SK-N-SH (cell line): ENCODE measurements around the gene ZDHHC7. TPM values are rescaled to one million over a fixed set of nuclear protein-coding genes. Genes with fewer than 3 reads are reported as not detected.

ENCODE experiments used
- CTCF ChIA-PET: fragments of 300-600, 350-600 bp; formaldehyde crosslinking; extraction: SDS; loops from one replicate; lab custom pipeline; 2021; lab: Yijun Ruan, JAX
- POLR2A ChIA-PET: fragments of 350-600 bp; sonication (Branson Sonifier 250); formaldehyde crosslinking; extraction: SDS; loops from one replicate; lab custom pipeline; 2020; ENCODE audit warnings: antibody characterized with exemption, inconsistent platforms; lab: Yijun Ruan, JAX
- DNase-seq: peaks from one replicate; pipeline ENCODE4 v3.0.0; 2012
- H2AFZ ChIP-seq: fragments of 200-600 bp; sonication (generic); 2 replicates; pipeline ENCODE4 v1.8.1; 2016; ENCODE audit warnings: antibody characterized with exemption, mild to moderate bottlenecking, low read depth
- H3F3A ChIP-seq: fragments of 200-600 bp; sonication (generic); replicated peaks from 2 replicates; pipeline ENCODE3; 2016; ENCODE audit warnings: antibody characterized with exemption, mild to moderate bottlenecking; ENCODE audit not compliant: insufficient read depth
- H3K27ac ChIP-seq, 2 experiments: fragments of 200-500 bp in 1 of 2; fragments of 200-600 bp in 1 of 2; sonication (Bioruptor generic) in 1 of 2; sonication (generic), shearing (Covaris generic) in 1 of 2; 2 replicates each; pipeline versions ENCODE4 v1.5.1 to v1.6.1; 2014 to 2016; ENCODE audit warnings: low read depth in 2 of 2, inconsistent platforms in 1 of 2, low read length in 1 of 2, mild to moderate bottlenecking in 1 of 2, mixed read lengths in 1 of 2
- H3K27me3 ChIP-seq: fragments of 200-600 bp; sonication (generic), shearing (Covaris generic); 2 replicates; pipeline ENCODE4 v1.6.1; 2016; ENCODE audit warnings: mixed run types; ENCODE audit not compliant: insufficient read depth
- H3K36me3 ChIP-seq, 2 experiments: fragments of 200-500 bp in 1 of 2; fragments of 200-600 bp in 1 of 2; sonication (Bioruptor generic) in 1 of 2; sonication (generic) in 1 of 2; replicated peaks in 1 of 2; 2 replicates each; pipeline versions ENCODE3 to v1.5.1; 2014 to 2016; ENCODE audit warnings: low read length in 1 of 2, mild to moderate bottlenecking in 1 of 2; ENCODE audit not compliant: insufficient read depth in 2 of 2, control insufficient read depth in 1 of 2
- H3K4me1 ChIP-seq, 2 experiments: fragments of 200-500 bp in 1 of 2; fragments of 200-600 bp in 1 of 2; sonication (Bioruptor generic) in 1 of 2; sonication (generic), shearing (Covaris generic) in 1 of 2; 2 replicates each; pipeline versions ENCODE4 v1.5.1 to v1.6.1; 2014 to 2016; ENCODE audit warnings: low read depth in 1 of 2, low read length in 1 of 2, mixed run types in 1 of 2; ENCODE audit not compliant: insufficient read depth in 2 of 2, control insufficient read depth in 1 of 2
- H3K4me2 ChIP-seq: fragments of 200-600 bp; sonication (generic), shearing (Covaris generic); 2 replicates; pipeline ENCODE4 v1.6.1; 2017; ENCODE audit warnings: mixed run types
- H3K4me3 ChIP-seq, 2 experiments: fragments of 200-500 bp in 1 of 2; fragments of 200-600 bp in 1 of 2; sonication (Bioruptor generic) in 1 of 2; sonication (generic), shearing (Covaris generic) in 1 of 2; 2 replicates each; pipeline versions ENCODE4 v1.5.1 to v1.8.1; 2014 to 2016; ENCODE audit warnings: low read depth in 2 of 2, inconsistent platforms in 1 of 2, low read length in 1 of 2, mild to moderate bottlenecking in 1 of 2, mixed read lengths in 1 of 2, moderate library complexity in 1 of 2
- H3K79me2 ChIP-seq: fragments of 200-600 bp; sonication (generic); 2 replicates; pipeline ENCODE4 v1.8.1; 2017; ENCODE audit warnings: mild to moderate bottlenecking; ENCODE audit not compliant: insufficient read depth
- H3K9ac ChIP-seq: fragments of 200-600 bp; sonication (generic); 2 replicates; pipeline ENCODE4 v1.6.1; 2017; ENCODE audit warnings: mixed run types
- H3K9me2 ChIP-seq: fragments of 200-600 bp; sonication (generic); 2 replicates; pipeline ENCODE4 v1.6.1; 2017; ENCODE audit warnings: mixed run types
- H3K9me3 ChIP-seq: fragments of 200-600 bp; sonication (generic); 2 replicates; pipeline ENCODE4 v1.6.1; 2017; ENCODE audit warnings: mixed run types, mild to moderate bottlenecking, moderate library complexity
- H4K20me1 ChIP-seq: fragments of 200-600 bp; sonication (generic); 2 replicates; pipeline ENCODE4 v1.6.1; 2017; ENCODE audit warnings: mild to moderate bottlenecking, mixed run types; ENCODE audit not compliant: insufficient read depth
- CHD2 ChIP-seq: fragments of 150-350 bp; IDR thresholded peaks from 2 replicates; pipeline ENCODE4 v1.6.1; 2018; ENCODE audit warnings: low read length; ENCODE audit not compliant: partially characterized antibody
- EP300 ChIP-seq, 2 experiments: IDR thresholded peaks; 2 replicates each; pipeline versions ENCODE4 v1.4.0 to v1.6.1; 2012; ENCODE audit warnings: borderline replicate concordance in 1 of 2, low read depth in 1 of 2, low read length in 1 of 2
- EZH2phosphoT487 ChIP-seq: fragments of 200-600 bp; sonication (generic); IDR thresholded peaks from 2 replicates; pipeline ENCODE4 v1.6.1; 2017; ENCODE audit warnings: low read depth, mixed run types, mild to moderate bottlenecking, antibody characterized with exemption, moderate library complexity, borderline replicate concordance
- FOSL2 ChIP-seq: IDR thresholded peaks from 2 replicates; pipeline ENCODE4 v1.4.0; 2012; ENCODE audit warnings: low read depth, mild to moderate bottlenecking, moderate library complexity, borderline replicate concordance
- GATA2 ChIP-seq: sonication (generic); formaldehyde crosslinking; IDR thresholded peaks from 2 replicates; pipeline ENCODE4 v1.5.0; 2020; ENCODE audit warnings: mild to moderate bottlenecking, missing genetic modification reagents
- JUND ChIP-seq: IDR thresholded peaks from 2 replicates; pipeline ENCODE4 v1.4.0; 2012
- MEF2A ChIP-seq: IDR thresholded peaks from 2 replicates; pipeline ENCODE4 v1.4.0; 2012; ENCODE audit warnings: low read depth, borderline replicate concordance
- NFIC ChIP-seq: IDR thresholded peaks from 2 replicates; pipeline ENCODE4 v1.4.0; 2012; ENCODE audit warnings: borderline replicate concordance
- NRF1 ChIP-seq: IDR thresholded peaks from 2 replicates; pipeline ENCODE4 v1.6.1; 2012; ENCODE audit warnings: low read depth, mild to moderate bottlenecking, low read length
- RAD21 ChIP-seq: IDR thresholded peaks from 2 replicates; pipeline ENCODE4 v1.6.1; 2012; ENCODE audit warnings: mild to moderate bottlenecking, low read length
- REST ChIP-seq: IDR thresholded peaks from 2 replicates; pipeline ENCODE4 v1.6.1; 2012; ENCODE audit warnings: mild to moderate bottlenecking, low read depth, low read length, moderate library complexity
- RXRA ChIP-seq: IDR thresholded peaks from 2 replicates; pipeline ENCODE4 v1.4.0; 2012; ENCODE audit warnings: low read depth, mild to moderate bottlenecking, borderline replicate concordance
- TAF1 ChIP-seq: IDR thresholded peaks from 2 replicates; pipeline ENCODE4 v1.6.1; 2012; ENCODE audit warnings: low read depth, mild to moderate bottlenecking, low read length, moderate library complexity, borderline replicate concordance
- TCF12 ChIP-seq: IDR thresholded peaks from 2 replicates; pipeline ENCODE4 v1.4.0; 2012
- TEAD4 ChIP-seq: IDR thresholded peaks from 2 replicates; pipeline ENCODE4 v1.4.0; 2012; ENCODE audit warnings: mild to moderate bottlenecking, borderline replicate concordance; ENCODE audit not compliant: insufficient read depth
- USF1 ChIP-seq: IDR thresholded peaks from 2 replicates; pipeline ENCODE4 v1.4.0; 2012; ENCODE audit warnings: low read depth, borderline replicate concordance
- YY1 ChIP-seq: IDR thresholded peaks from 2 replicates; pipeline ENCODE4 v1.4.0; 2012; ENCODE audit warnings: low read depth, mild to moderate bottlenecking
- WGBS: methylation state at CpG from one replicate; pipeline ENCODE4 v1.1.6; 2017; ENCODE audit warnings: low lambda C conversion rate; 5-methylcytosine and 5-hydroxymethylcytosine counted together
- polyA plus RNA-seq, 3 experiments: library from polyadenylated mRNA; depleted of rRNA; stranded (reverse); fragments of >200 nt; gene quantifications; 2 replicates each; pipeline ENCODE4 v1.2.3, GENCODE V29; 2012
- TF ChIP-seq, protein P1 (sequence below): fragments of 200-600 bp; sonication (generic); IDR thresholded peaks from 2 replicates; pipeline ENCODE4 v1.6.1; 2017; ENCODE audit warnings: antibody characterized with exemption, mild to moderate bottlenecking, moderate library complexity

Gene ZDHHC7
- polyA plus RNA-seq, 1 of the 3 experiments (the other 2 are of a cell fraction) = 114 TPM

GRCh38 chr16:85019659-85020245, 8.4 kb upstream of the ZDHHC7 start (continued):
- TF ChIP-seq NRF1 (no peak), NFIC (no peak), EZH2phosphoT487 (no peak), GATA2 (CRISPR knock-in tag) (no peak), JUND (no peak), RXRA (no peak), CHD2 (no peak)
- TF ChIP-seq, protein P1, sequence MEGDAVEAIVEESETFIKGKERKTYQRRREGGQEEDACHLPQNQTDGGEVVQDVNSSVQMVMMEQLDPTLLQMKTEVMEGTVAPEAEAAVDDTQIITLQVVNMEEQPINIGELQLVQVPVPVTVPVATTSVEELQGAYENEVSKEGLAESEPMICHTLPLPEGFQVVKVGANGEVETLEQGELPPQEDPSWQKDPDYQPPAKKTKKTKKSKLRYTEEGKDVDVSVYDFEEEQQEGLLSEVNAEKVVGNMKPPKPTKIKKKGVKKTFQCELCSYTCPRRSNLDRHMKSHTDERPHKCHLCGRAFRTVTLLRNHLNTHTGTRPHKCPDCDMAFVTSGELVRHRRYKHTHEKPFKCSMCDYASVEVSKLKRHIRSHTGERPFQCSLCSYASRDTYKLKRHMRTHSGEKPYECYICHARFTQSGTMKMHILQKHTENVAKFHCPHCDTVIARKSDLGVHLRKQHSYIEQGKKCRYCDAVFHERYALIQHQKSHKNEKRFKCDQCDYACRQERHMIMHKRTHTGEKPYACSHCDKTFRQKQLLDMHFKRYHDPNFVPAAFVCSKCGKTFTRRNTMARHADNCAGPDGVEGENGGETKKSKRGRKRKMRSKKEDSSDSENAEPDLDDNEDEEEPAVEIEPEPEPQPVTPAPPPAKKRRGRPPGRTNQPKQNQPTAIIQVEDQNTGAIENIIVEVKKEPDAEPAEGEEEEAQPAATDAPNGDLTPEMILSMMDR = no peak

DNA sequence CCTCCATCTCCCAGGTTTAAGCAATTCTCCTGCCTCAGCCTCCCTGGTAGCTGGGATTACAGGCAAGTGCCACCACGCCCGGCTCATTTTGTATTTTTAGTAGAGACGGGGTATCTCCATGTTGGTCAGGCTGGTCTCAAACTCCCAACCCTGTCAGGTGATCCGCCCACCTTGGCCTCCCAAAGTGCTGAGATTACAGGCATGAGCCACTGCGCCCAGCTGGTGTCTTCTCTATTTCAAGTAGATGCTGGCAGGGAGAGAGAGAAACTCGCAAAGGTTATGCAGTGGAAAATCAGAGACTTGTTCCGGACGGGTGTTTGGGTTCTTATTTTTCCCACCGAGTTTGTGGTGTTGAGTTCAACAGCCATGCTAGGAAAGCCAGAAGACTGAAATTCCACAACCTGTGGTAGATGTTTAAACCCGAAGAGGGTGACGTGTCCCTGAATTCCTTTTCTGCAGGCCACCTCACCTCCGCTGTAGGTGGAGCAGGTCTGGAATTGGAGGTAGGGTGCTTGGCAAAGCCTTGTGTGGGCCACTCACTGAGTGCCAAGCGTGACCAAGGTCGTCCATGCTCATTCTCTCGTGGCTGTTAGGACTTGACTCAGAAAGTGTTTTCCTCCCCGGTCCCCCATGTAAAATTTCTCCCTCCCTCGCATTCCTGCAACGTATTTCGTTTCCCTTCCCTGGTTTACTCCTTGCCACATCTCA, 7.3 kb upstream of the ZDHHC7 start:
- no peaks in the 10 kb centered on the region for H4K20me1 ChIP-seq
- H2AFZ ChIP-seq = no peak overlapping the region
- H3K36me3 ChIP-seq = no peaks in the 10 kb centered on the region
- DNase-seq = no peak
- H3F3A ChIP-seq = peaks cover 6% of the 10 kb centered on the region
- no peaks in the 10 kb centered on the region for H3K9me3 ChIP-seq
- TF ChIP-seq MEF2A (no peak), NFIC (no peak), EP300 (IDR thresholded peaks at IDR 0.05; ENCODE audit: borderline replicate concordance in 1 of 2, low read depth in 1 of 2, low read length in 1 of 2) (no peak)
- H3K4me1 ChIP-seq = peaks cover 0 to 5% of the 10 kb centered on the region in 2 experiments; a peak in 1 of 4 replicates
- H3K4me2 ChIP-seq = no peak overlapping the region
- H3K79me2 ChIP-seq = no peaks in the 10 kb centered on the region
- H3K9me2 ChIP-seq = no peaks in the 10 kb centered on the region
- no peak overlapping the region for H3K9ac ChIP-seq
- H3K27me3 ChIP-seq = no peaks in the 10 kb centered on the region
- ChIA-PET POLR2A (no interaction called here), CTCF (no interaction called here)
- WGBS = 78% methylated on average over 19 of the region's 19 CpGs
- no peak overlapping the region for H3K27ac ChIP-seq
- no peak overlapping the region for H3K4me3 ChIP-seq

- peaks cover 0 to 5% of the 10 kb centered on the region in 2 experiments; a peak in 1 of 4 replicates for H3K4me1 ChIP-seq
- H3F3A ChIP-seq = peaks cover 6% of the 10 kb centered on the region
- DNase-seq = no peak
- no peaks in the 10 kb centered on the region for H4K20me1 ChIP-seq
- no peaks in the 10 kb centered on the region for H3K36me3 ChIP-seq
- H2AFZ ChIP-seq = no peak overlapping the region
- ChIA-PET CTCF (no interaction called here), POLR2A (no interaction called here)
- WGBS = 62% methylated on average over 8 of the region's 8 CpGs
- no peaks in the 10 kb centered on the region for H3K9me3 ChIP-seq
- H3K27me3 ChIP-seq = no peaks in the 10 kb centered on the region
- no peak overlapping the region for H3K4me3 ChIP-seq
- H3K9me2 ChIP-seq = no peaks in the 10 kb centered on the region
- no peak overlapping the region for H3K9ac ChIP-seq
- no peaks in the 10 kb centered on the region for H3K79me2 ChIP-seq
- H3K27ac ChIP-seq = no peak overlapping the region
- no peak overlapping the region for H3K4me2 ChIP-seq
- TF ChIP-seq MEF2A (no peak), USF1 (no peak), TEAD4 (no peak), FOSL2 (no peak), YY1 (no peak), TCF12 (no peak), RAD21 (no peak), TAF1 (no peak), REST (no peak), JUND (no peak)
Observed at GRCh38 chr16:85017633-85018032, 6.3 kb upstream of the ZDHHC7 start.
